Skeletal muscle cell (primary cell): ENCODE measurements around the gene SEMA6D.

Experiments used
- DNase-seq: peaks from one replicate; pipeline ENCODE4 v3.0.0-alpha.2; 2010; ENCODE audit warnings: low read depth
- H3K4me3 ChIP-seq: 2 replicates; pipeline ENCODE4 v1.5.1; 2011; ENCODE audit warnings: low read depth, mild to moderate bottlenecking, control low read depth, low read length, moderate library complexity

SEMA6D gene

GRCh38 chr15:47741907-47742306 is 24.6 kb downstream of the SEMA6D start:
- H3K4me3 ChIP-seq, result no peak overlapping the region
- DNase-seq, result no peak

DNA sequence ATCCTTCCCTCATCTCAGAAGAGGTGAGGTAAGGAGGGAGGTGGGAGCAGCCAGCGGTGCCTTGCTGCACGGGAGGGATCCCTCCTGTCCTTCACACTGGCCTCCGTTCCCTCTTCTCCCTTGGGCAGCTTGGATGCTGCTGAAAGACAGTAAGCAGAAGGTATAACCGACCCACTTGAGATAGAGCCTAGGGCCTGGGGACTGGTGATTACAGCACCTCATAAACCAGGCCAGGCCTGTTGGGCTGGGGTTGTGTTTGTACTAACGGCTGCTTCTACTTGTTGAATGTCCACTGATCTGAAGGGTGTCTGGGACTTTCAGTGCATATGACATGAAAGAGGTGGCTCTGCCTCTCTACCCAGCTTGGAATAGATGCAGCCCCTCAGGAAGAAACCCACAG is 25.0 kb downstream of the SEMA6D start:
- DNase-seq, result no peak
- H3K4me3 ChIP-seq, result no peak overlapping the region

DNA sequence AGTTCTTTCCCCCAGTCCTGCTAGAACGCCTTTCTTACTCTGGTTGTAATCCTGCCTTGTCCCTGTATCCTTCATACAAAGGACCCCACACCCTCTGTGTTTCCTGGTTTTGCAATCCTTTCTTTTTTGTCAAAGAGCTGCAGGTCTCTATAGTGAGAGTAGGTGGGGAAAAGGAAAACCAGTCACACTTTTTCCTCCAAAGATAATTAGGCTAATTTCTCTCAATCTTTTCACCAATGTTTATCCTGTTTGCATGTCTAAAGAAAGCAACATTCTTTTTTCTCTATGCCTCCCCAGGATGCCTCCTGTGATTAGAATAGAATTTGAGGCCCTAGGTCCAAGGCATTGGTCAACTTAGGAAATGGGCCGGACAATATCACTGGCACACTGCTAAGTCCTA is 25.4 kb downstream of the SEMA6D start:
- no peak for DNase-seq
- H3K4me3 ChIP-seq, result no peak overlapping the region

- no peak overlapping the region for H3K4me3 ChIP-seq
- no peak for DNase-seq
Observed at GRCh38 chr15:47743385-47743784, 26.1 kb downstream of the SEMA6D start.

DNA sequence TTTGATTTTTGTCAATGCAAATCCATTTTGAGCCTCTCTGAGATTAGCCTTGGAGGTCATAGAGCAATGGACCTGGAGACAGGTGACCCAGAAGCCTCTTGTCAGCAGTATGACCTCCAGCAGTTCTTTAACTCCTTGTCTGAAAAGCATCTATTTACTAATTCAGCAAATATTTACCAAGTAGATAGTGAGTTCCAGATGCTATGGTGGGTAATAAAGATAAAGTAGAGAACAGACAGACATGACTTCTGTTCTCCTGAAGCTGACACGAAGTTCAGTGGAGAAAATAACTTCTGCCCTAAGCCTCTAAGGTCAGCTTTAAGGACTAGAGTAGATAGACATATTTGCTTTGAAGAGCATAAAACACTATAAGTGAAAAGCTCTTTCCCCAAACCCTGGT is 26.6 kb downstream of the SEMA6D start:
- DNase-seq, result no peak
- H3K4me3 ChIP-seq, result no peak overlapping the region

- no peak overlapping the region for H3K4me3 ChIP-seq
- DNase-seq, result no peak
Observed at GRCh38 chr15:47744496-47744895, 27.2 kb downstream of the SEMA6D start.

DNA sequence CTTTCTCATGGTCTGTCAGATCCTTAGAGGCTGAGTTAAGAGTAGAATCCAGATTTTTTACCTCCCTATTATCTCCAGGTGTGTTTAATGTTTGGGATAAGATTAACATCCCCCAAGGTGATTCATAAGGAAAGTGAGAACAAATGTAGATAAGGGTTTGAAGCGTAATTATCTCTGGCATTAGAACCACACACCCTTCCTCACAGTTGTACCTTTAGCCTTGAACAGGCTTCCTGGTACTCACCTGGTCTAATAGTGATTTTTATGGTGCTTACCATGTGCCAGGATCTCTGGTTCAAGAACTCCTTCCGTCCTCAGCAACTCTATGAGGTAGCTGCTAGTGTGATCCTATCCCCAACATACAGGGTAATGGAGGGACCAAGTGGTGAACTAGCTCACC is 27.7 kb downstream of the SEMA6D start:
- H3K4me3 ChIP-seq, result no peak overlapping the region
- no peak for DNase-seq

DNA sequence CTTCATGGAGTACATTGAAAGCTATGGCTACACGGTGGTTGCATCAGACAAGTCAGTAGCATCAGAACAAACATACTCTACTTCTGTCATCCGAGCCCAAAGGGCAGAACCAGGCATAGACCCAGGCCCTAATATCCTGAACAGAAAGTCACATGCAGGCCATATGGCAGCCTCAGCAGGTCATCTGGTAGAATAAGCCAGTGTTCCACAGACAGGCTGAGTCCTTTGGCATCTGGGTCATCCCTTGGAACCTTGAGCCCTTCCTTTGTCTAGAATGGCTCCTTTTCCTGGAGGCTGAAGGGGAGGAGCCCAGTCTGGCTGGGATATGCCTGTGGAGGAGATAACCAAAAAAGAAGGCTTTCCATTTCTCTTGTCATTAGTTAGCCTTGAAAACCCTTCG is 29.2 kb downstream of the SEMA6D start:
- DNase-seq, result no peak

GRCh38 chr15:47750030-47750739 is 32.9 kb downstream of the SEMA6D start:
- H3K4me3 ChIP-seq, result no peak overlapping the region

More for the DNA sequence above, 29.2 kb downstream of the SEMA6D start:
- H3K4me3 ChIP-seq, result no peak overlapping the region

DNA sequence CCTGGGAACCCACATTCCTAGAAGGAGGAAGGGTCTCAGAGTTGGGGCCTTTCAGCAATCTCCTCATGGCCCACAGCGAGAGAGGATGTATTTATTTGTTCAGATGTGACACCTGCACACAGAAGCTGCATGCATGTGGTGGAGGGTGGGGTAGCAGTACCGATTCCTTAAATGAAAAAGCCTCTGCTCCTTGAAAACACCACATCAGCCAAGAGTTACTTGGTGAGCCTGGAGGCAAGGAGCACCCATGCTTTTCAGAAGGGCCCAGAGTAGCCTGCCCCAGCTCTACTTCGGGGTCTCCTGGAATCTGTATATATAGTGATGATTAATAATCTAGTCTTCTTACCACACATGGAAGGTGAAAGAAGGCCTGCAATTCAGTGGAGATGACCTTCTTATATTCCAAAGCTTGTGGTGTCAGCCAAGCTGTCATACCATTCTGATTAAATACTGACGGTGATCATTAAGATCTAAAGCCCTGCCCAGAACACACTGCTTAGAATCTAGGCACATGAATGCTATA is 33.5 kb downstream of the SEMA6D start:
- no peak overlapping the region for H3K4me3 ChIP-seq
- no peak for DNase-seq

More at GRCh38 chr15:47750030-47750739, 32.9 kb downstream of the SEMA6D start:
- peak; percentile 56 for DNase-seq

DNA sequence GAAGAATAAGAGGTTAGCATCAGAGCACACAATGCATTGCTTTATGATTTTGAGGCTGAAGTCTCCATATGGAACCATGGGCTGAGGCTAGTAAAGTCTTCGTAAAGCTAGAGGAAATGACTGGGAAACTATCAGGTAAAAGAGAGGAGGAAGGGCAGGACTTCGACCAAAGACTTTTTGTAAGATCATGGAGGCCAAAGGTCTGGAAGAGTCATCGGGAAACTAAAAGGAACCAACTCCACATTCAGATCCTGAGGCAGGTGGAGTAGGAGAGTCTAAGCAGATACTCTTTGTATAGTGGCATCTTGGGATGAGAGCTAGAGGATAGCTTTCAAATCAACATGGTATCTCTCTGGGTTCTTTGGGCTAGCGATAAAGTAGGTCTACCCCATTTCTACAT is 36.3 kb downstream of the SEMA6D start:
- DNase-seq, result no peak
- no peak overlapping the region for H3K4me3 ChIP-seq

DNA sequence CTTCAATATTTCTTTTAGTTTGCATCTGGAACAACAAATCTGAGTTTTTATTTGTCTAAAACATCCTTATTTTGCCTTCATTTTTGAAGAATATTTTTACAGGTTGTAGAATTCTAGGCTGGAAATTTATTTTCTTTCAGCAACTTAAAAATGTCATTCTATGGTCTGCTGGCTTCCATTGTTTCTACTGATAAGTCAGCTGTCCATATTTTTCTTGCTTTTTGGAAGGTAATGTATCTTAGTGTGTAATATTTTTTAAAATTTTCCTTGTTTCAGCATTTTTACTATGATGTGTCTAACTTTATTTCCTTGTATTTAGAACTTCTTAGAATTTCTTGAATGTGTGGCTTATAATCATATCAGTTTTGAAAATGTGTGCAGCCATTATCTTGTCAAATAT is 37.0 kb downstream of the SEMA6D start:
- DNase-seq, result no peak
- no peak overlapping the region for H3K4me3 ChIP-seq

GRCh38 chr15:47755941-47756340 is 38.6 kb downstream of the SEMA6D start:
- no peak overlapping the region for H3K4me3 ChIP-seq
- no peak for DNase-seq

GRCh38 chr15:47756872-47757271 is 39.6 kb downstream of the SEMA6D start:
- peak; percentile 80 for DNase-seq
- no peak overlapping the region for H3K4me3 ChIP-seq

GRCh38 chr15:47757331-47757730 is 40.0 kb downstream of the SEMA6D start:
- H3K4me3 ChIP-seq, result no peak overlapping the region
- no peak for DNase-seq

- no peak for DNase-seq
- no peak overlapping the region for H3K4me3 ChIP-seq
Observed at GRCh38 chr15:47762621-47763020, 45.3 kb downstream of the SEMA6D start.

GRCh38 chr15:47764666-47765065 is 47.4 kb downstream of the SEMA6D start:
- DNase-seq, result no peak
- no peak overlapping the region for H3K4me3 ChIP-seq

DNA sequence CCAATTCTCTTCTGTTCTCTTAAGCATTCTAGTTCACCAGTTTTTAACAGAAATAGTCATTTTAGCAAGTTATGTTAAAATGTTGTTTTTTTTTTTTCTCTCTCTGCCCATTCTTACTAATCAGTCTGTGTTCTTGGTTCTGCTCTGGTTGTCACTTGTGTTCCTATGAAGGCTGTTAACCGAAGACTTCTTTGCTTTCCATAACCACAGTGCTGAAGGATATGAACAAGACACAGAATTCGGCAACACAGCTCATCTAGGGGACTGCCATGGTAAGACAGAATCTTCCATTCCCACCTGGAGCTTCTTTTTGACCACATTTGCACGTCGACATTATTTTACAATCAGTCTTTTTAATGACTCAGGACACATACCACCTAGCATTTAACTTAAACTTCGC is 49.1 kb downstream of the SEMA6D start:
- no peak overlapping the region for H3K4me3 ChIP-seq
- no peak for DNase-seq

DNA sequence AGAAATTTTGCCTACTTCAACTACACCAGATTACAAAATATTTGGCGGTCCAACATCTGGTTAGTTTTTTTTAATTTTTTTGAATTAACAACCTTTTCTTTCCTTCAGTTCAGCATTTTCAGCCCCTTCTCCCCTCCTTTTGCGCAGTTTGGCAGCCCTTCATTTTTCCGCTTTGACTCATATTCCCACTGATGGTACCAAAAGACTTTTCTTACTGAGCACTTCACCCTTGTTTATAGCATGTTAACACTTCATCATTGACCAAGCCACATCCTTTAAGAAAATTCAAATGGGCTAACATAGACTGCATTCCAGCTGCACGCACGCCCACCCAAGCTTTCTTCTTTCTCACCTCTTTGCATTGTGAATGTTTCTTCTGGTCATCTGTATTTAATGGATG is 49.7 kb downstream of the SEMA6D start:
- H3K4me3 ChIP-seq, result no peak overlapping the region
- DNase-seq, result no peak

GRCh38 chr15:47768735-47769134 is 51.4 kb downstream of the SEMA6D start:
- DNase-seq, result no peak
- H3K4me3 ChIP-seq, result no peak overlapping the region

DNA sequence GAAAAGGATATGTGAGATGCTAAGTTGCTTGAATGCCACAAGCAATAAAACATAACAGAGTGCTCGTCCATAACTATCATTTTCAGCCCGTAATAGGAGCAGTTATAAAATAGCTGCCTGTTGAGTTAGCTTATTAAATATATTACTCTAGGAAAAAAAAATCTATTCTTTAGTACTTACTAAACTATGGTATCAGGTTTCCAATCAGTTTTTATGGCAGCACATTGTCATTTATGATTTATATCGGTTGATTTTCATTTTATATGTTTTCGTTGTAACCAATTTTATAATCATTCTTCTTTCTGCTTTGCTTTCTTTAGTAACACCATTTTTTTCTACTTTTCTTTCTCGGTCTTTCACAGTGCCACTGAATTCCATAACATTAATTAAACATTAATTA is 51.9 kb downstream of the SEMA6D start:
- no peak for DNase-seq
- no peak overlapping the region for H3K4me3 ChIP-seq

DNA sequence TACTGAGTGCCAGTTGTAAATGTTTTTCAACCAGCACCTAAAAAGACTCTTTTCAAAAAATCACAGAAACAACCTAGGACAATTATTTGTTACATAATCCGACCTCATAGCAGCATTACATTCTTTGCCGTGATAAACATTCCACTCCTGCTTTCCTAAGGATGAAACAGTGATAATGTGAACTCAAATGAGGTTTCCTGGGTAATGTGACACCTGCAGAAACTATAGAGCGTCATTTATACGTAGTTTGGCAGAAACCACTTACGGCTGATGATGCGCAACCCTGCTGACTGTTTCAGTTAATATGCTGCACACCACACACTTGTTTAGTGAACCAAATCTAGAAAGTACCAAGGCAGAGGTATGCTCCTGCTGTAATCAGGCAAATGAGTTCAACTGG is 55.8 kb downstream of the SEMA6D start:
- DNase-seq, result no peak
- H3K4me3 ChIP-seq, result no peak overlapping the region
